Stimulated activated CD8-positive, alpha-beta memory T cell treated with anti-CD3 and anti-CD28 coated beads, Interleukin-7, amount 100 ng/mL, for 1 hour (primary cell): ENCODE results near the gene FHIP1B.
A peak's percentile ranks its signal among the peaks of the same experiment; 100 is the strongest.
"Not testable (repeated sequence)": the region's sequence is repeated elsewhere in the genome, so short reads cannot be mapped to it uniquely, and the experiment has no call there.

ENCODE experiments used
- DNase-seq, 2 donors: peaks; one replicate each; pipeline ENCODE4 v3.0.0-alpha.2; 2020; ENCODE audit warnings: low read depth in 2 of 2

Gene FHIP1B

GRCh38 chr11:6234387-6235107 is at the start of gene FHIP1B:
FHIP1B (minus strand) TSS chr11:6234636; CDS start chr11:6224516, 10,120 bp downstream.
- DNase-seq: peak; percentile 96 to 99

- DNase-seq: no peak
These were observed 49.1 kb upstream of the FHIP1B start for GRCh38 chr11:6283453-6284023.

- not testable (repeated sequence) for DNase-seq
These were observed 46.4 kb upstream of the FHIP1B start for GRCh38 chr11:6280809-6281208.

GRCh38 chr11:6273188-6273587 is 38.8 kb upstream of the FHIP1B start:
- DNase-seq: no peak

- DNase-seq: no peak
These were observed 37.2 kb upstream of the FHIP1B start for GRCh38 chr11:6271598-6271997.

GRCh38 chr11:6270584-6271246 is 36.3 kb upstream of the FHIP1B start:
- no peak for DNase-seq

- no peak for DNase-seq
These were observed 35.6 kb upstream of the FHIP1B start for GRCh38 chr11:6269994-6270393.

GRCh38 chr11:6268820-6269219 is 34.4 kb upstream of the FHIP1B start:
- no peak for DNase-seq

GRCh38 chr11:6263662-6264061 is 29.2 kb upstream of the FHIP1B start:
- DNase-seq: no peak

GRCh38 chr11:6260207-6260726 is 25.8 kb upstream of the FHIP1B start:
- no peak for DNase-seq

- no peak for DNase-seq
These were observed 24.2 kb upstream of the FHIP1B start for GRCh38 chr11:6258571-6259081.

- DNase-seq: no peak
These were observed 23.7 kb upstream of the FHIP1B start for GRCh38 chr11:6258141-6258540.

- DNase-seq: no peak
These were observed 18.8 kb upstream of the FHIP1B start for GRCh38 chr11:6253197-6253596.

- no peak for DNase-seq
These were observed 17.6 kb upstream of the FHIP1B start for GRCh38 chr11:6251990-6252473.

- DNase-seq: no peak
These were observed 16.8 kb upstream of the FHIP1B start for GRCh38 chr11:6251120-6251733.

GRCh38 chr11:6249770-6250555 is 15.5 kb upstream of the FHIP1B start:
- no peak for DNase-seq

- not testable (repeated sequence) for DNase-seq
These were observed 14.5 kb upstream of the FHIP1B start for GRCh38 chr11:6248897-6249296.

GRCh38 chr11:6248248-6248647 is 13.8 kb upstream of the FHIP1B start:
- no peak for DNase-seq

GRCh38 chr11:6245536-6245935 is 11.1 kb upstream of the FHIP1B start:
- no peak for DNase-seq

GRCh38 chr11:6241316-6241715 is 6.9 kb upstream of the FHIP1B start:
- DNase-seq: no peak

- DNase-seq: no peak
These were observed 6.3 kb upstream of the FHIP1B start for GRCh38 chr11:6240781-6241180.
